H1 (cell line): ENCODE results near the gene ZSWIM7. TPM values are rescaled to one million over a fixed set of nuclear protein-coding genes. Genes with fewer than 3 reads are reported as not detected.

ENCODE experiments used
- CTCF ChIA-PET: fragments of 300-600 bp; sonication (Branson Sonifier 250); formaldehyde crosslinking; loops from one replicate; lab custom pipeline; 2021; ENCODE audit not compliant: partially characterized antibody; lab: Charles Lee
- POLR2A ChIA-PET: fragments of 300-600 bp; sonication (Branson Sonifier 250); formaldehyde crosslinking; loops from one replicate; lab custom pipeline; 2021; ENCODE audit warnings: inconsistent platforms; ENCODE audit not compliant: partially characterized antibody; lab: Charles Lee
- DNase-seq, 2 experiments: peaks; one replicate each; pipeline versions ENCODE4 v3.0.0 to v3.0.0-alpha.2; 2010 to 2022; ENCODE audit warnings: low spot score in 2 of 2, low read depth in 1 of 2, mixed read lengths in 1 of 2
- FAIRE-seq: peaks from 2 replicates; lab custom pipeline; 2011; peaks lifted over from hg19 to GRCh38; lab: Jason Lieb, UNC
- H2AFZ ChIP-seq: 2 replicates; pipeline ENCODE4 v1.8.1; 2012; ENCODE audit warnings: low read length, inconsistent platforms
- H2AK5ac ChIP-seq: 2 replicates; pipeline ENCODE4 v1.6.1; 2013; ENCODE audit warnings: low read depth, low read length
- H2BK120ac ChIP-seq: replicated peaks from 2 replicates; pipeline ENCODE3; 2013; ENCODE audit warnings: low read depth, low read length, inconsistent platforms
- H2BK12ac ChIP-seq: 2 replicates; pipeline ENCODE4 v1.6.1; 2013; ENCODE audit warnings: low read depth, low read length
- H2BK15ac ChIP-seq: 2 replicates; pipeline ENCODE4 v1.6.1; 2013; ENCODE audit warnings: low read length
- H2BK20ac ChIP-seq: 2 replicates; pipeline ENCODE4 v1.6.1; 2013; ENCODE audit warnings: low read length
- H2BK5ac ChIP-seq: 2 replicates; pipeline ENCODE4 v1.6.1; 2013; ENCODE audit warnings: low read depth, low read length
- H3K14ac ChIP-seq: 2 replicates; pipeline ENCODE4 v1.6.1; 2013; ENCODE audit warnings: inconsistent platforms; ENCODE audit not compliant: insufficient read length
- H3K18ac ChIP-seq: 2 replicates; pipeline ENCODE4 v1.6.1; 2013; ENCODE audit warnings: low read length; ENCODE audit errors: extremely low read depth
- H3K23ac ChIP-seq: 2 replicates; pipeline ENCODE4 v1.6.1; 2013; ENCODE audit warnings: inconsistent platforms; ENCODE audit not compliant: insufficient read length
- H3K23me2 ChIP-seq: 2 replicates; pipeline ENCODE4 v1.6.1; 2013; ENCODE audit warnings: low read depth, low read length
- H3K27ac ChIP-seq: 2 replicates; pipeline ENCODE4 v1.6.1; 2011; ENCODE audit warnings: low read depth, low read length, inconsistent platforms
- H3K27me3 ChIP-seq, 4 experiments: replicated peaks in 1 of 4; 1 replicate in 1 of 4; 2 replicates in 3 of 4; pipeline versions ENCODE4 v1.6.1 to v1.8.1; 2011 to 2013; ENCODE audit warnings: low read length in 3 of 4, mild to moderate bottlenecking in 3 of 4, inconsistent platforms in 2 of 4, mixed read lengths in 2 of 4, moderate library complexity in 1 of 4; ENCODE audit not compliant: control insufficient read depth in 3 of 4, insufficient read depth in 3 of 4; ENCODE audit errors: extremely low read depth in 1 of 4
- H3K36me3 ChIP-seq, 4 experiments: 2 replicates each; pipeline versions ENCODE4 v1.6.1 to v1.8.1; 2011 to 2013; ENCODE audit warnings: mild to moderate bottlenecking in 4 of 4, low read length in 3 of 4, moderate library complexity in 2 of 4, control low read depth in 1 of 4, inconsistent platforms in 1 of 4; ENCODE audit not compliant: insufficient read depth in 4 of 4, control insufficient read depth in 2 of 4
- H3K4ac ChIP-seq: replicated peaks from 2 replicates; pipeline ENCODE3; 2013; ENCODE audit warnings: low read length, low read depth, mixed read lengths, inconsistent platforms; ENCODE audit not compliant: insufficient read length
- H3K4me1 ChIP-seq, 4 experiments: replicated peaks in 1 of 4; 1 replicate in 1 of 4; 2 replicates in 3 of 4; pipeline versions ENCODE4 v1.6.1 to v1.8.1; 2011 to 2013; ENCODE audit warnings: low read length in 3 of 4, inconsistent platforms in 2 of 4, mixed read lengths in 1 of 4; ENCODE audit not compliant: insufficient read depth in 4 of 4, control insufficient read depth in 3 of 4
- H3K4me2 ChIP-seq, 2 experiments: 2 replicates each; pipeline versions ENCODE4 v1.6.1 to v1.8.1; 2011 to 2013; ENCODE audit warnings: low read depth in 2 of 2, low read length in 2 of 2, control low read depth in 1 of 2, inconsistent platforms in 1 of 2, mild to moderate bottlenecking in 1 of 2; ENCODE audit not compliant: insufficient read depth in 1 of 2
- H3K4me3 ChIP-seq, 4 experiments: fragments of 200-600, 300-600 bp in 1 of 4; sonication (generic), shearing (Covaris generic), sonication (Bioruptor Twin) in 1 of 4; 2 replicates each; pipeline versions ENCODE4 v1.5.1 to v1.8.1; 2011 to 2016; ENCODE audit warnings: low read length in 4 of 4, low read depth in 3 of 4, control low read depth in 2 of 4, inconsistent platforms in 2 of 4, mild to moderate bottlenecking in 2 of 4, mixed read lengths in 1 of 4, moderate library complexity in 1 of 4; ENCODE audit not compliant: insufficient read depth in 2 of 4; ENCODE audit errors: extremely low read depth in 1 of 4
- H3K56ac ChIP-seq: replicated peaks from 2 replicates; pipeline ENCODE3; 2013; ENCODE audit warnings: low read depth, mild to moderate bottlenecking, mixed read lengths, low read length, inconsistent platforms; ENCODE audit not compliant: insufficient read length
- H3K79me1 ChIP-seq: 2 replicates; pipeline ENCODE4 v1.6.1; 2013; ENCODE audit warnings: low read depth, low read length, control low read depth
- H3K79me2 ChIP-seq, 2 experiments: 2 replicates each; pipeline versions ENCODE4 v1.6.1 to v1.8.1; 2012 to 2013; ENCODE audit warnings: low read length in 2 of 2, mild to moderate bottlenecking in 2 of 2, inconsistent platforms in 1 of 2; ENCODE audit not compliant: insufficient read depth in 2 of 2, control insufficient read depth in 1 of 2
- H3K9ac ChIP-seq, 4 experiments: replicated peaks in 1 of 4; 1 replicate in 1 of 4; 2 replicates in 3 of 4; pipeline versions ENCODE4 v1.6.1 to v1.8.1; 2011 to 2013; ENCODE audit warnings: low read depth in 3 of 4, low read length in 3 of 4, control low read depth in 2 of 4, mild to moderate bottlenecking in 2 of 4, moderate library complexity in 2 of 4, inconsistent platforms in 1 of 4; ENCODE audit errors: extremely low read depth in 1 of 4
- H3K9me3 ChIP-seq, 2 experiments: 2 replicates each; pipeline versions ENCODE4 v1.6.1 to v1.8.1; 2012 to 2013; ENCODE audit warnings: mild to moderate bottlenecking in 2 of 2, moderate library complexity in 2 of 2, control low read depth in 1 of 2, inconsistent platforms in 1 of 2, low read depth in 1 of 2, low read length in 1 of 2, mixed read lengths in 1 of 2; ENCODE audit not compliant: insufficient read depth in 2 of 2
- H4K20me1 ChIP-seq, 2 experiments: replicated peaks in 1 of 2; 2 replicates each; pipeline versions ENCODE3 to v1.8.1; 2011 to 2013; ENCODE audit warnings: inconsistent platforms in 2 of 2, low read length in 2 of 2, mild to moderate bottlenecking in 1 of 2; ENCODE audit not compliant: insufficient read depth in 2 of 2, control insufficient read depth in 1 of 2
- H4K5ac ChIP-seq: 2 replicates; pipeline ENCODE4 v1.6.1; 2013; ENCODE audit warnings: low read length, low read depth, mixed read lengths, inconsistent platforms; ENCODE audit not compliant: insufficient read length
- H4K8ac ChIP-seq: 2 replicates; pipeline ENCODE4 v1.8.0; 2013; ENCODE audit warnings: mild to moderate bottlenecking, moderate library complexity, low read length, inconsistent platforms; ENCODE audit not compliant: insufficient read depth; ENCODE audit errors: extremely low read depth
- H4K91ac ChIP-seq: replicated peaks from 2 replicates; pipeline ENCODE3; 2013; ENCODE audit warnings: low read length, mixed read lengths, inconsistent platforms; ENCODE audit not compliant: insufficient read length
- BCL11A ChIP-seq, 2 experiments: IDR thresholded peaks; one replicate each; pipeline ENCODE4 v1.6.1; 2011; ENCODE audit warnings: low read depth in 2 of 2, low read length in 2 of 2, mild to moderate bottlenecking in 2 of 2
- CBX8 ChIP-seq: fragments of 300-800, 300-1000 bp; sonication (generic); IDR thresholded peaks from 2 replicates; pipeline ENCODE4 v1.7.1; 2016; ENCODE audit warnings: low read depth, low read length, borderline replicate concordance
- CEBPB ChIP-seq: IDR thresholded peaks from 2 replicates; pipeline ENCODE4 v1.6.1; 2012; ENCODE audit warnings: low read depth, low read length
- CREB1 ChIP-seq: IDR thresholded peaks from 2 replicates; pipeline ENCODE4 v1.6.1; 2012; ENCODE audit warnings: inconsistent platforms
- CTCF ChIP-seq, 3 experiments: IDR thresholded peaks; 1 replicate in 2 of 3; 2 replicates in 1 of 3; pipeline versions ENCODE4 v1.5.1 to v1.6.1; 2011; ENCODE audit warnings: low read length in 3 of 3, mild to moderate bottlenecking in 3 of 3, inconsistent platforms in 2 of 3, low read depth in 1 of 3, moderate library complexity in 1 of 3; ENCODE audit not compliant: insufficient read depth in 1 of 3; ENCODE audit errors: control extremely low read depth in 1 of 3
- MAX ChIP-seq: IDR thresholded peaks from 2 replicates; pipeline ENCODE4 v1.6.1; 2012; ENCODE audit warnings: inconsistent platforms
- WGBS, 2 experiments: shearing (Covaris generic) in 1 of 2; methylation state at CpG; one replicate each; pipeline versions ENCODE4 v1.1.6 to v1.1.7; 2013 to 2015; ENCODE audit warnings: low lambda C conversion rate in 2 of 2, mixed read lengths in 2 of 2, inconsistent platforms in 1 of 2, low coverage in 1 of 2, missing lambda C conversion rate in 1 of 2; ENCODE audit not compliant: insufficient replicate concordance in 2 of 2, insufficient coverage in 1 of 2, insufficient read length in 1 of 2; ENCODE audit errors: extremely low coverage in 1 of 2, missing lambda C conversion rate in 1 of 2; 5-methylcytosine and 5-hydroxymethylcytosine counted together
- polyA plus RNA-seq, 7 experiments: library from polyadenylated mRNA; depleted of rRNA in 3 of 7; stranded (reverse) in 5 of 7; unstranded in 2 of 7; fragments of >200 nt in 5 of 7; fragments of 200-250 nt in 2 of 7; gene quantifications; 1 replicate in 5 of 7; 2 replicates in 1 of 7; 4 replicates in 1 of 7; pipeline versions ENCODE4 v1.2.1 to v1.2.3, GENCODE V29; 2011 to 2013; ENCODE audit warnings: missing spikeins in 2 of 7, mixed read lengths in 2 of 7
- total RNA-seq: library from RNA; stranded (reverse); fragmentation: NEBNext Ultra II Directional; extraction: Animal tissue kit (Norgen Biotek cat#: 25700); gene quantifications from 2 replicates; pipeline ENCODE4 v1.2.1, GENCODE V29; 2021

ZSWIM7 gene
- total and polyA plus RNA-seq, 2 of the 8 experiments (the other 6 are each of a cell fraction or from before 2014, with no cell fraction given) = 39.3 to 57.7 TPM

- no peaks in the 10 kb centered on the region for H3K79me2 ChIP-seq
- FAIRE-seq = no peak
- CTCF ChIA-PET = no interaction called here
Observed at GRCh38 chr17:15934866-15935265, 64.6 kb downstream of the ZSWIM7 start.

More at GRCh38 chr17:15934866-15935265, 64.6 kb downstream of the ZSWIM7 start:
- no peak overlapping the region for H3K18ac ChIP-seq
- H3K36me3 ChIP-seq = no peaks in the 10 kb centered on the region
- H3K9ac ChIP-seq = no peak overlapping the region
- no peaks in the 10 kb centered on the region for H3K79me1 ChIP-seq
- H3K4me1 ChIP-seq = no peaks in the 10 kb centered on the region
- H2BK12ac ChIP-seq = no peak overlapping the region
- H2AFZ ChIP-seq = no peak overlapping the region
- H3K23ac ChIP-seq = no peak overlapping the region
- no peaks in the 10 kb centered on the region for H3K9me3 ChIP-seq
- H3K4ac ChIP-seq = no peak overlapping the region
- H4K20me1 ChIP-seq = no peaks in the 10 kb centered on the region
- H4K91ac ChIP-seq = no peak overlapping the region
- no peak overlapping the region for H3K56ac ChIP-seq
- H3K14ac ChIP-seq = no peak overlapping the region
- no peak overlapping the region for H4K5ac ChIP-seq
- H2BK120ac ChIP-seq = no peak overlapping the region
- POLR2A ChIA-PET = interaction anchor here (1.1 kb wide), 1 partner anchor 10 kb away, joined by 5 read pairs; the partner anchor contains the start of gene ADORA2B
- no peak overlapping the region for H4K8ac ChIP-seq
- H3K23me2 ChIP-seq = no peaks in the 10 kb centered on the region
- no peak overlapping the region for H3K4me3 ChIP-seq
- H2AK5ac ChIP-seq = no peak overlapping the region
- no peak overlapping the region for H2BK20ac ChIP-seq
- 95% methylated on average over 5 of the region's 5 CpGs; no CpG with 5 or more reads in 1 of the 2 experiments for WGBS, 2 experiments
- no peak overlapping the region for H3K27ac ChIP-seq
- H3K27me3 ChIP-seq = no peaks in the 10 kb centered on the region
- TF ChIP-seq CREB1 (no peak), MAX (no peak), BCL11A (IDR thresholded peaks at IDR 0.05; ENCODE audit: low read depth in 2 of 2, low read length in 2 of 2) (no peak), CBX8 (no peak), CEBPB (no peak), CTCF (IDR thresholded peaks at IDR 0.05; ENCODE audit: control extremely low read depth in 1 of 3, insufficient read depth in 1 of 3, low read depth in 1 of 3, low read length in 3 of 3) (no peak)
- H2BK5ac ChIP-seq = no peak overlapping the region
- no peak overlapping the region for H3K4me2 ChIP-seq
- DNase-seq = no peak
- no peak overlapping the region for H2BK15ac ChIP-seq
